Panc1 (cell line): ENCODE results near the gene MRPL38.

Source experiments
- CTCF ChIP-seq: fragments of 450-650 bp; IDR thresholded peaks from 2 replicates; pipeline ENCODE4 v1.5.1; 2017; ENCODE audit warnings: mild to moderate bottlenecking
- POLR2AphosphoS5 ChIP-seq: IDR thresholded peaks from 2 replicates; pipeline ENCODE4 v1.6.1; 2012; ENCODE audit warnings: mild to moderate bottlenecking, low read depth, low read length, moderate library complexity

- TF ChIP-seq POLR2AphosphoS5 (no peak), CTCF (no peak)
These were observed 55.4 kb downstream of the MRPL38 start for GRCh38 chr17:75849279-75849646.
